OCI-LY7 (cell line): Measurements from ENCODE around the gene LRRC71. TPM values are rescaled to one million over a fixed set of nuclear protein-coding genes. Genes with fewer than 3 reads are reported as not detected.

ENCODE experiments used
- BruUV-seq: library from RNA; stranded (reverse); fragments of 400-500 nt; replicated peaks from 2 replicates; lab custom pipeline; 2021; lab: Mats Ljungman, UMichigan
- CTCF ChIA-PET: fragments of 300-600 bp; sonication (Branson Sonifier 250); formaldehyde crosslinking; loops from one replicate; lab custom pipeline; 2022; ENCODE audit warnings: antibody characterized with exemption; ENCODE audit not compliant: unreplicated experiment; lab: Charles Lee
- POLR2A ChIA-PET: fragments of 300-600 bp; sonication (Branson Sonifier 250); formaldehyde crosslinking; loops from one replicate; lab custom pipeline; 2022; ENCODE audit warnings: antibody characterized with exemption; lab: Charles Lee
- DNase-seq: peaks from one replicate; pipeline ENCODE4 v3.0.0-alpha.2; 2015; ENCODE audit warnings: low spot score
- H2AFZ ChIP-seq: fragments of 200-600 bp; sonication (generic), shearing (Covaris generic); 2 replicates; pipeline ENCODE4 v1.6.1; 2014; ENCODE audit warnings: mild to moderate bottlenecking, antibody characterized with exemption, low read length, moderate library complexity
- H3K27ac ChIP-seq: fragments of 200-600 bp; sonication (generic); 2 replicates; pipeline ENCODE4 v1.5.1; 2014; ENCODE audit warnings: mixed run types, low read depth, mild to moderate bottlenecking, moderate library complexity, low read length, inconsistent platforms; ENCODE audit not compliant: poor library complexity, severe bottlenecking
- H3K36me3 ChIP-seq: fragments of 200-600 bp; sonication (generic); 2 replicates; pipeline ENCODE4 v1.6.1; 2014; ENCODE audit warnings: mild to moderate bottlenecking, antibody characterized with exemption, low read length, moderate library complexity, mixed read lengths; ENCODE audit not compliant: insufficient read depth
- H3K4me1 ChIP-seq: fragments of 200-600 bp; sonication (generic); 2 replicates; pipeline ENCODE4 v1.5.1; 2014; ENCODE audit warnings: mild to moderate bottlenecking, low read length; ENCODE audit not compliant: insufficient read depth, poor library complexity, severe bottlenecking
- H3K4me2 ChIP-seq: fragments of 200-600 bp; sonication (generic); 2 replicates; pipeline ENCODE4 v1.6.1; 2014; ENCODE audit warnings: mild to moderate bottlenecking, low read length
- H3K4me3 ChIP-seq: fragments of 200-600 bp; sonication (generic); 2 replicates; pipeline ENCODE4 v1.5.1; 2014; ENCODE audit warnings: mild to moderate bottlenecking, low read depth, low read length; ENCODE audit not compliant: poor library complexity, severe bottlenecking
- H3K79me2 ChIP-seq: fragments of 200-600 bp; sonication (generic); 2 replicates; pipeline ENCODE4 v1.6.1; 2016; ENCODE audit warnings: low read depth, mild to moderate bottlenecking, low read length, moderate library complexity, mixed read lengths; ENCODE audit not compliant: insufficient read depth
- H3K9me2 ChIP-seq: fragments of 200-600 bp; sonication (generic); 2 replicates; pipeline ENCODE4 v1.6.1; 2016; ENCODE audit warnings: mild to moderate bottlenecking, low read length, mixed read lengths; ENCODE audit not compliant: insufficient read depth
- H3K9me3 ChIP-seq: fragments of 200-600 bp; sonication (generic); 2 replicates; pipeline ENCODE4 v1.6.1; 2014; ENCODE audit warnings: mild to moderate bottlenecking, mixed run types, low read length, mixed read lengths
- H4K20me1 ChIP-seq: fragments of 200-600 bp; sonication (generic); 2 replicates; pipeline ENCODE4 v1.6.1; 2014; ENCODE audit warnings: mild to moderate bottlenecking, antibody characterized with exemption, low read length, moderate library complexity, mixed read lengths; ENCODE audit not compliant: insufficient read depth
- EZH2phosphoT487 ChIP-seq: fragments of 200-600 bp; sonication (generic); IDR thresholded peaks from 2 replicates; pipeline ENCODE4 v1.6.1; 2018; ENCODE audit warnings: low read depth, borderline replicate concordance, mild to moderate bottlenecking, mixed run types, antibody characterized with exemption, low read length, moderate library complexity, mixed read lengths
- intact Hi-C: fragments of 100-400 bp; cut with micrococcal nuclease; formaldehyde crosslinking; loops from one replicate; pipeline ENCODE4 v1.10.0; 2022; ENCODE audit not compliant: unreplicated experiment
- total RNA-seq, 2 experiments: library from RNA; depleted of rRNA in 1 of 2; stranded (reverse); fragments of >200 nt in 1 of 2; shearing (Covaris generic) in 1 of 2; gene quantifications; 2 replicates each; pipeline ENCODE4 v1.2.3, GENCODE V29; 2014 to 2022
- TF ChIP-seq, protein P1 (sequence below): fragments of 200-600 bp; sonication (generic); conservative IDR thresholded peaks from 2 replicates; pipeline ENCODE4 v1.5.1; 2014; ENCODE audit warnings: mild to moderate bottlenecking, antibody characterized with exemption, low read length, moderate library complexity, mixed read lengths

LRRC71 gene
- total RNA-seq, 2 experiments from 2014 or later = not detected

GRCh38 chr1:156912310-156912709, 8.1 kb upstream of the LRRC71 start:
- CTCF ChIA-PET = no interaction called here
- H3K4me1 ChIP-seq = no peaks in the 10 kb centered on the region
- H2AFZ ChIP-seq = no peak overlapping the region
- DNase-seq = no peak
- H3K4me3 ChIP-seq = no peak overlapping the region
- H3K9me3 ChIP-seq = no peaks in the 10 kb centered on the region
- TF ChIP-seq, protein P1, sequence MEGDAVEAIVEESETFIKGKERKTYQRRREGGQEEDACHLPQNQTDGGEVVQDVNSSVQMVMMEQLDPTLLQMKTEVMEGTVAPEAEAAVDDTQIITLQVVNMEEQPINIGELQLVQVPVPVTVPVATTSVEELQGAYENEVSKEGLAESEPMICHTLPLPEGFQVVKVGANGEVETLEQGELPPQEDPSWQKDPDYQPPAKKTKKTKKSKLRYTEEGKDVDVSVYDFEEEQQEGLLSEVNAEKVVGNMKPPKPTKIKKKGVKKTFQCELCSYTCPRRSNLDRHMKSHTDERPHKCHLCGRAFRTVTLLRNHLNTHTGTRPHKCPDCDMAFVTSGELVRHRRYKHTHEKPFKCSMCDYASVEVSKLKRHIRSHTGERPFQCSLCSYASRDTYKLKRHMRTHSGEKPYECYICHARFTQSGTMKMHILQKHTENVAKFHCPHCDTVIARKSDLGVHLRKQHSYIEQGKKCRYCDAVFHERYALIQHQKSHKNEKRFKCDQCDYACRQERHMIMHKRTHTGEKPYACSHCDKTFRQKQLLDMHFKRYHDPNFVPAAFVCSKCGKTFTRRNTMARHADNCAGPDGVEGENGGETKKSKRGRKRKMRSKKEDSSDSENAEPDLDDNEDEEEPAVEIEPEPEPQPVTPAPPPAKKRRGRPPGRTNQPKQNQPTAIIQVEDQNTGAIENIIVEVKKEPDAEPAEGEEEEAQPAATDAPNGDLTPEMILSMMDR = no peak
- no peak for TF ChIP-seq EZH2phosphoT487
- H3K27ac ChIP-seq = no peak overlapping the region
- intact Hi-C loops = no loop called here
- BruUV-seq = no TSS peak
- H3K4me2 ChIP-seq = no peak overlapping the region
- H3K79me2 ChIP-seq = no peaks in the 10 kb centered on the region
- H3K36me3 ChIP-seq = no peaks in the 10 kb centered on the region
- no peaks in the 10 kb centered on the region for H3K9me2 ChIP-seq
- POLR2A ChIA-PET = no interaction called here
- no peaks in the 10 kb centered on the region for H4K20me1 ChIP-seq

GRCh38 chr1:156912861-156913808, 7.3 kb upstream of the LRRC71 start:
- Histone ChIP-seq H3K27ac (no peak overlapping the region), H3K4me2 (no peak overlapping the region), H4K20me1 (no peaks in the 10 kb centered on the region), H2AFZ (no peak overlapping the region), H3K9me2 (no peaks in the 10 kb centered on the region), H3K9me3 (no peaks in the 10 kb centered on the region), H3K79me2 (no peaks in the 10 kb centered on the region), H3K36me3 (no peaks in the 10 kb centered on the region), H3K4me3 (no peak overlapping the region), H3K4me1 (no peaks in the 10 kb centered on the region)
- ChIA-PET CTCF (no interaction called here), POLR2A (no interaction called here)
- no peak for TF ChIP-seq EZH2phosphoT487
- TF ChIP-seq, protein P1 = no peak
- no TSS peak for BruUV-seq
- intact Hi-C loops = no loop called here
- DNase-seq = no peak
